Thoracic aorta (tissue), 2 donors: ENCODE data around the gene MYO5A. TPM values are rescaled to one million over a fixed set of nuclear protein-coding genes. Genes with fewer than 3 reads are reported as not detected.

Source experiments
- ATAC-seq: fragments of 150-250 bp; one replicate; pipeline ENCODE4 v1.8.0; 2017; ENCODE audit warnings: low read depth; ENCODE audit not compliant: insufficient number of reproducible peaks, low FRiP score
- DNase-seq: peaks from one replicate; pipeline ENCODE4 v3.0.0-alpha.2; 2020; ENCODE audit warnings: low spot score
- H3K27ac ChIP-seq, 2 donors: fragments of 200-600 bp; sonication (generic); 1 replicate in 1 of 2; 2 replicates in 1 of 2; pipeline ENCODE4 v1.5.1; 2016; ENCODE audit warnings: mild to moderate bottlenecking in 2 of 2, moderate library complexity in 2 of 2
- H3K27me3 ChIP-seq: fragments of 200-600 bp; sonication (generic); replicated peaks from 2 replicates; pipeline ENCODE4 v1.6.0; 2016; ENCODE audit warnings: mild to moderate bottlenecking; ENCODE audit not compliant: insufficient read depth
- H3K36me3 ChIP-seq: fragments of 200-600 bp; sonication (generic); one replicate; pipeline ENCODE4 v1.5.1; 2016
- H3K4me1 ChIP-seq, 2 donors: fragments of 200-600 bp; sonication (generic); 1 replicate in 1 of 2; 2 replicates in 1 of 2; pipeline versions ENCODE4 v1.5.1 to v1.6.0; 2016; ENCODE audit warnings: low read depth in 2 of 2, mild to moderate bottlenecking in 1 of 2; ENCODE audit not compliant: control insufficient read depth in 1 of 2
- H3K4me3 ChIP-seq: fragments of 200-600 bp; sonication (generic); 2 replicates; pipeline ENCODE4 v1.5.1; 2016; ENCODE audit warnings: mild to moderate bottlenecking
- H3K9me3 ChIP-seq: fragments of 200-600 bp; sonication (generic); 2 replicates; pipeline ENCODE4 v1.5.1; 2016
- total RNA-seq, 2 donors: library from RNA; depleted of rRNA; stranded (reverse); fragments of >200 nt; gene quantifications; one replicate each; pipeline versions ENCODE4 v1.1.0 to v1.2.3, GENCODE V29; 2016
- TF ChIP-seq, protein P1 (sequence below): fragments of 200-600 bp; sonication (generic); IDR thresholded peaks from one replicate; pipeline ENCODE4 v1.5.1; 2019; ENCODE audit warnings: antibody characterized with exemption

The MYO5A gene
- total RNA-seq, 2 donors from 2014 or later, result 37.6 to 58.8 TPM

DNA sequence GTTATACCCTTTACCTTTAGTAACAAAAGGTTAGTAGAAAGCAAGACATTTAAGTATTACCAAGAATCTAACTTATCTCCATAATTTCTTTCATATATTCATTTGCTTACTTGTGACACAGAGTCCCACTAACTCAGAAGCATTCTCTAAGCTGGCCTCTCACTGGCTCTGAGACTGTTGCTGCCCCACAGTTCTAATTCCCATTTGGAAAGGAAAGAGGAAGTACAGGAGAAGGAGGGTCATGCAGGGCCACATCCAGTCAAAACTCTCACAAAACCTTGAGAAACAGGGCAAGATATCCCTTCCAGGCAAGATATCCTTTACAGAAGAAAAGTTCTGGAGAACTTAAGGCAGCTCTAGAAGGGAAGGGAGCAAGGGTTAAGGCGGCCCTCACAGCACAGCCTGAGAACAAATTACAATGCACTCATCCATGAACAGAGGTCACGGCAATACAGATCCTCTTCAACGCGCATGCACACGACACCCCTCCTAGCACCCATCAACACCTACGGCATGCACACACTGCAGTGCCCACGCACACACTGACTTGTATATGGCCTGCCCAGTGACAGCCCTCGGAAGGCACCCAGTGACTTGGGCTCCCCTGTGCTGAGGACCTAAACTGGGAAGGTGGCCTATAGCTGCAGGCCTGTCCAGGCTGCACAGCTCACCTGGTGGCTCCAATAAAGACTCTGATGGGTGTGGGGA, 220.1 kb downstream of the MYO5A start:
- DNase-seq (no peak), ATAC-seq (no peak)
- TF ChIP-seq, protein P1, sequence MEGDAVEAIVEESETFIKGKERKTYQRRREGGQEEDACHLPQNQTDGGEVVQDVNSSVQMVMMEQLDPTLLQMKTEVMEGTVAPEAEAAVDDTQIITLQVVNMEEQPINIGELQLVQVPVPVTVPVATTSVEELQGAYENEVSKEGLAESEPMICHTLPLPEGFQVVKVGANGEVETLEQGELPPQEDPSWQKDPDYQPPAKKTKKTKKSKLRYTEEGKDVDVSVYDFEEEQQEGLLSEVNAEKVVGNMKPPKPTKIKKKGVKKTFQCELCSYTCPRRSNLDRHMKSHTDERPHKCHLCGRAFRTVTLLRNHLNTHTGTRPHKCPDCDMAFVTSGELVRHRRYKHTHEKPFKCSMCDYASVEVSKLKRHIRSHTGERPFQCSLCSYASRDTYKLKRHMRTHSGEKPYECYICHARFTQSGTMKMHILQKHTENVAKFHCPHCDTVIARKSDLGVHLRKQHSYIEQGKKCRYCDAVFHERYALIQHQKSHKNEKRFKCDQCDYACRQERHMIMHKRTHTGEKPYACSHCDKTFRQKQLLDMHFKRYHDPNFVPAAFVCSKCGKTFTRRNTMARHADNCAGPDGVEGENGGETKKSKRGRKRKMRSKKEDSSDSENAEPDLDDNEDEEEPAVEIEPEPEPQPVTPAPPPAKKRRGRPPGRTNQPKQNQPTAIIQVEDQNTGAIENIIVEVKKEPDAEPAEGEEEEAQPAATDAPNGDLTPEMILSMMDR, result no peak
- H3K4me1 ChIP-seq, result no peaks in the 10 kb centered on the region
- H3K4me3 ChIP-seq, result no peak overlapping the region
- H3K9me3 ChIP-seq, result no peaks in the 10 kb centered on the region
- no peaks in the 10 kb centered on the region for H3K27me3 ChIP-seq
- H3K36me3 ChIP-seq, result no peaks in the 10 kb centered on the region
- no peak overlapping the region for H3K27ac ChIP-seq

DNA sequence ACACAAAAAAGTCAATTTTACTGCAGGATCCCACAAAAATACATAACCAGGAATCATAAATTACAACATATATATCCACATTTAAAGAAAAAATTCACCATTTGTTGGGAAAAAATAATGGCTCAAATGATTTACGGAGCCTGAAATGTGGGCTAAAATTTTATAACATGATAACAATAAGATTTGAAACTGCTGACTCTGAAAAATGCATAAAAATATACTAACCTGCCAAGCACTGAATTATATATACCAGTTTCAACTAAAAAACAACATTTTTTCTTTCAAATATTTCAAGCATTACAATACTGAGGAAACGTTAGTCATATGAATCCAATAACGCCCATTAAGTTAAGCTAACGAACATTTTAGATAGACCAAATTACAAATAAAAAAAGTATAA, 220.8 kb downstream of the MYO5A start:
- H3K4me1 ChIP-seq, result no peaks in the 10 kb centered on the region

DNA sequence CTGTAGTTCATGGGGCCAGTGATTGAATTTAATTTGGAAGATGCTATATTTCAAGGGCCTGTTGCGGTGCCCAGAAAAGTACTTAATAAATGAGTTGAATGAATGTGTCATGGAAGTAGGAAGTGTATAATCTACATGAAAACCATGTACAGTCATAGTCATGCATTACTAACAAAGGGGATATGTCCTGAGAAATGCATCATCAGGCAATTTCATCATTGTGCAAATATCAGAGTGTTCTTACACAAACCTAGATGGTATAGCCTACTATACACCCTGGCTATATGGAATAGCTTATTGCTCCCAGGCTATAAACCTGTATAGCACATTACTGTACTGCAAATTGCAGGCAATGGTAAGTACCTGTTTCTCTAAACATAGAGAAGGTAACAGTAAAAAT, 222.4 kb downstream of the MYO5A start:
- no peaks in the 10 kb centered on the region for H3K27me3 ChIP-seq
- TF ChIP-seq, protein P1, result no peak
- H3K36me3 ChIP-seq, result no peaks in the 10 kb centered on the region
- DNase-seq, result no peak
- no peak overlapping the region for H3K4me3 ChIP-seq
- ATAC-seq, result no peak
- H3K4me1 ChIP-seq, result no peaks in the 10 kb centered on the region
- no peaks in the 10 kb centered on the region for H3K9me3 ChIP-seq
- no peak overlapping the region for H3K27ac ChIP-seq

More for the DNA sequence above, 220.8 kb downstream of the MYO5A start:
- DNase-seq, result no peak
- H3K27me3 ChIP-seq, result no peaks in the 10 kb centered on the region
- no peak overlapping the region for H3K4me3 ChIP-seq
- no peaks in the 10 kb centered on the region for H3K9me3 ChIP-seq
- H3K36me3 ChIP-seq, result no peaks in the 10 kb centered on the region
- TF ChIP-seq, protein P1, result no peak
- ATAC-seq, result no peak
- H3K27ac ChIP-seq, result no peak overlapping the region

DNA sequence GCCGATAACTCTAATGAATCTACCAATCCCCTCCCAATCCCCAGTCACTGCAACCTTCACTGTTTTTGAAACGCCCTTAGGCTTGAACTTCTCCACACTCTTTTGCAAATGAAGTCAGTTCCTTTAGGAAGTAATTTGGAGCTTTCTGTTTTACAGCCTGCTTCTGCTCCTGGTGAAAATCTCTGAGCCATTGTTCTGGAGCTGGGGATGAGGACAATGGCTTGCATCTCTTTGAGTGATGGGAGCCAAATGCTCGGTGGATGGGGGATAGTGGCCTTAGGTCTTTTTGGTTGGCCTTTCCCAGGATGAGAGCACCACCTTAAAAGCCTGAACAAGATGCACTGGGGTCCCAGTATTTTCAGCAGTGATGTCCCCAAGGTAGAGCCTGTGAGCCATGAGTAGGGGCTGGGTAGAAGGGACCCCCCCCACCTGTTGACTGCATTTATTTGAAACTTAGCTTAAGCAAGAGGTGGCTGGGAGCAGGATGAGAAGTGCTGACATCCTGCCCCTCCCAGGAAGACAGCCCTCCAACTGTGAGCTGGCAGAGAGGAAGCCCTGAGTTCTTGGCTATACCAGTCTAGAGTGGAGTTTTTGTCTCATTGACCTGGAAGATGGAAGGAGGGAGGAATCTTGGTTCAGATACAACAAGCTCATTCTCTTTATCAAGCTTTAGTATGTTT, 225.4 kb downstream of the MYO5A start:
- H3K27ac ChIP-seq, result no peak overlapping the region
- H3K9me3 ChIP-seq, result no peaks in the 10 kb centered on the region
- H3K27me3 ChIP-seq, result no peaks in the 10 kb centered on the region
- TF ChIP-seq, protein P1, result no peak
- ATAC-seq (no peak), DNase-seq (no peak)
- H3K4me1 ChIP-seq, result no peaks in the 10 kb centered on the region
- H3K36me3 ChIP-seq, result no peaks in the 10 kb centered on the region
- H3K4me3 ChIP-seq, result no peak overlapping the region

DNA sequence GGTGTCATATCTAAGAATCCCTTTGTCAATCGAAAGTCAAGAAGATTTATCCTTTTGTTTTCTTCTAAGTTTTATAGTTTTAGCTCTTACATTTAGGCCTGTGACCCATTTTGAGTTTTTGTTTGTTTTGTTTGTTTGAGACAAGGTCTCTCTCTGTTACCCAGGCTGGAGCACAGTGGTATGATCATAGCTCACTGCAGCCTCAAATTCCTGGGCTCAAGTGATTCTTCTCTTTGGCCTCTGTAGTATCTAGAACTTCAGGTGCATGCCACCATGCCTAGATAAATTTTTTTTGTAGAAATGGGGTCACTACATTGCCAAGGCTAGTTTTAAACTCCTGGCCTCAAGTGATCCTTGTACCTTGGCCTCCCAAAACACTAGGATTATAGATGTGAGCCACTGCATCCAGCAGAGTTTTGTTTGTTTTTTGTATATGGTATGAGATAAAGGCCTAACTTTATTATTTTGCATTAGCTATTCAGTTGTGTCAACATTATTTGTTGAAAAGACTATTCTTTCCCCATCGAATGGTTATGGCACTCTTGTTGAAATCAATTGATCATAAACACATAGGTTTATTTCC, 227.3 kb downstream of the MYO5A start:
- Histone ChIP-seq H3K36me3 (no peaks in the 10 kb centered on the region), H3K27me3 (no peaks in the 10 kb centered on the region), H3K9me3 (no peaks in the 10 kb centered on the region), H3K4me1 (no peaks in the 10 kb centered on the region), H3K4me3 (no peak overlapping the region), H3K27ac (no peak overlapping the region)
- no peak for DNase-seq
- TF ChIP-seq, protein P1, result no peak
- ATAC-seq, result no peak
